Keratinocyte (primary cell): ENCODE results near the gene PRDM11. TPM values are rescaled to one million over a fixed set of nuclear protein-coding genes. Genes with fewer than 3 reads are reported as not detected.

Source experiments
- DNase-seq: peaks from one replicate; pipeline ENCODE4 v3.0.0-alpha.2; 2011; ENCODE audit warnings: low read depth, missing footprints, low spot score
- FAIRE-seq: peaks from 2 replicates; lab custom pipeline; 2011; peaks lifted over from hg19 to GRCh38; lab: Jason Lieb, UNC
- H2AFZ ChIP-seq: 2 replicates; pipeline ENCODE4 v1.6.0; 2012; ENCODE audit warnings: low read length, control low read depth, inconsistent platforms; ENCODE audit not compliant: control insufficient read depth
- H3K27ac ChIP-seq: 2 replicates; pipeline ENCODE4 v1.5.1; 2011; ENCODE audit warnings: low read length; ENCODE audit not compliant: control insufficient read depth, insufficient read depth
- H3K27me3 ChIP-seq: 3 replicates; pipeline ENCODE4 v1.6.0; 2011; ENCODE audit warnings: low read length; ENCODE audit not compliant: control insufficient read depth, insufficient read depth; ENCODE audit errors: extremely low read depth
- H3K36me3 ChIP-seq, 2 experiments: 2 replicates in 1 of 2; 3 replicates in 1 of 2; pipeline ENCODE4 v1.5.1; 2011; ENCODE audit warnings: low read length in 2 of 2, mild to moderate bottlenecking in 1 of 2; ENCODE audit not compliant: control insufficient read depth in 2 of 2, insufficient read depth in 2 of 2; ENCODE audit errors: extremely low read depth in 1 of 2
- H3K4me1 ChIP-seq: 3 replicates; pipeline ENCODE4 v1.5.1; 2011; ENCODE audit warnings: low read length; ENCODE audit not compliant: control insufficient read depth, insufficient read depth; ENCODE audit errors: extremely low read depth
- H3K4me2 ChIP-seq: 3 replicates; pipeline ENCODE4 v1.6.0; 2011; ENCODE audit warnings: low read depth, low read length; ENCODE audit not compliant: control insufficient read depth, insufficient read depth; ENCODE audit errors: extremely low read depth
- H3K4me3 ChIP-seq, 3 experiments: fragments of 200-600 bp in 1 of 3; sonication (generic) in 1 of 3; 2 replicates in 2 of 3; 3 replicates in 1 of 3; pipeline ENCODE4 v1.5.1; 2011 to 2016; ENCODE audit warnings: low read length in 3 of 3, mild to moderate bottlenecking in 3 of 3, control low read depth in 2 of 3, inconsistent platforms in 1 of 3, low read depth in 1 of 3, mixed read lengths in 1 of 3, mixed run types in 1 of 3, moderate library complexity in 1 of 3; ENCODE audit not compliant: control insufficient read depth in 2 of 3, insufficient read depth in 2 of 3; ENCODE audit errors: extremely low read depth in 1 of 3
- H3K79me2 ChIP-seq: 2 replicates; pipeline ENCODE4 v1.6.0; 2012; ENCODE audit warnings: low read length; ENCODE audit not compliant: control insufficient read depth, insufficient read depth
- H3K9ac ChIP-seq: 3 replicates; pipeline ENCODE4 v1.6.0; 2011; ENCODE audit warnings: low read length; ENCODE audit not compliant: control insufficient read depth, insufficient read depth; ENCODE audit errors: extremely low read depth
- H3K9me1 ChIP-seq: 3 replicates; pipeline ENCODE4 v1.6.0; 2011; ENCODE audit warnings: low read length; ENCODE audit not compliant: control insufficient read depth, insufficient read depth; ENCODE audit errors: extremely low read depth
- H3K9me3 ChIP-seq: 2 replicates; pipeline ENCODE4 v1.5.1; 2012; ENCODE audit warnings: low read depth, low read length; ENCODE audit not compliant: control insufficient read depth
- H4K20me1 ChIP-seq: 3 replicates; pipeline ENCODE4 v1.6.0; 2011; ENCODE audit warnings: low read length; ENCODE audit not compliant: control insufficient read depth, insufficient read depth; ENCODE audit errors: extremely low read depth
- CTCF ChIP-seq, 3 experiments: IDR thresholded peaks in 1 of 3; conservative IDR thresholded peaks in 1 of 3; optimal IDR thresholded peaks in 1 of 3; 2 replicates in 2 of 3; 3 replicates in 1 of 3; pipeline versions ENCODE3 to v1.5.1; 2011; ENCODE audit warnings: low read length in 3 of 3, mild to moderate bottlenecking in 3 of 3, moderate library complexity in 2 of 3, control low read depth in 1 of 3, inconsistent platforms in 1 of 3; ENCODE audit not compliant: insufficient read depth in 2 of 3; ENCODE audit errors: extremely low read depth in 1 of 3
- EZH2 ChIP-seq: IDR thresholded peaks from one replicate; pipeline ENCODE4 v1.6.1; 2012; ENCODE audit warnings: inconsistent platforms, mild to moderate bottlenecking, low read length, moderate library complexity
- dilution Hi-C: fragments of 300-500 bp; cut with MboI; formaldehyde crosslinking; loops from one replicate; pipeline ENCODE4 v1.7.0; 2020; ENCODE audit warnings: low sequenced_read_pairs; ENCODE audit not compliant: extremely low pct_ligation_motif_present
- polyA plus RNA-seq, 5 experiments: library from polyadenylated mRNA; depleted of rRNA in 3 of 5; stranded (reverse) in 3 of 5; stranded (forward) in 1 of 5; unstranded in 1 of 5; fragments of >200 nt; gene quantifications; 1 replicate in 1 of 5; 2 replicates in 3 of 5; 3 replicates in 1 of 5; pipeline versions ENCODE4 v1.2.1 to v1.2.3, GENCODE V29; 2011 to 2012; ENCODE audit warnings: missing spikeins in 2 of 5, low read depth in 1 of 5, low replicate concordance in 1 of 5

PRDM11 gene
- polyA plus RNA-seq, 1 donor (not counting 4 experiments of a cell fraction or from before 2014, with no cell fraction given), result 2.1 TPM

GRCh38 chr11:45270946-45271716 lies 124.7 kb downstream of the PRDM11 start:
- TF ChIP-seq EZH2 (no peak), CTCF (optimal IDR thresholded peaks at IDR 0.05 in 1 of 3, IDR thresholded peaks at IDR 0.05 in 1 of 3, conservative IDR thresholded peaks at IDR 0.05 in 1 of 3; ENCODE audit: extremely low read depth in 1 of 3, insufficient read depth in 2 of 3, low read length in 3 of 3) (no peak)
- Histone ChIP-seq H3K79me2 (no peaks in the 10 kb centered on the region), H3K36me3 (no peaks in the 10 kb centered on the region), H3K27me3 (no peaks in the 10 kb centered on the region), H3K9me3 (no peaks in the 10 kb centered on the region), H2AFZ (no peak overlapping the region), H4K20me1 (no peaks in the 10 kb centered on the region), H3K4me2 (no peak overlapping the region), H3K4me1 (no peaks in the 10 kb centered on the region), H3K4me3 (no peak overlapping the region), H3K9me1 (no peaks in the 10 kb centered on the region), H3K9ac (no peak overlapping the region), H3K27ac (no peak overlapping the region)
- FAIRE-seq, result no peak
- DNase-seq, result no peak
- dilution Hi-C loops, result no loop called here

- TF ChIP-seq EZH2 (no peak), CTCF (optimal IDR thresholded peaks at IDR 0.05 in 1 of 3, IDR thresholded peaks at IDR 0.05 in 1 of 3, conservative IDR thresholded peaks at IDR 0.05 in 1 of 3; ENCODE audit: extremely low read depth in 1 of 3, insufficient read depth in 2 of 3, low read length in 3 of 3) (no peak)
- Histone ChIP-seq H3K4me2 (no peak overlapping the region), H3K9ac (no peak overlapping the region), H4K20me1 (no peaks in the 10 kb centered on the region), H2AFZ (no peak overlapping the region), H3K36me3 (no peaks in the 10 kb centered on the region), H3K4me3 (no peak overlapping the region), H3K27me3 (no peaks in the 10 kb centered on the region), H3K27ac (no peak overlapping the region), H3K9me1 (no peaks in the 10 kb centered on the region), H3K9me3 (no peaks in the 10 kb centered on the region), H3K79me2 (no peaks in the 10 kb centered on the region), H3K4me1 (no peaks in the 10 kb centered on the region)
- DNase-seq, result no peak
- dilution Hi-C loops, result no loop called here
- no peak for FAIRE-seq
These were observed 126.3 kb downstream of the PRDM11 start for GRCh38 chr11:45272701-45273100.
